HCT116 (cell line): ENCODE results near the gene TOLLIP. TPM values are rescaled to one million over a fixed set of nuclear protein-coding genes. Genes with fewer than 3 reads are reported as not detected.

ENCODE experiments used
- ATAC-seq: fragments of 200-7000 bp; cut with Tn5 transposase; 2 replicates; pipeline ENCODE4 v1.9.1; 2020; ENCODE audit warnings: mild to moderate bottlenecking, moderate library complexity
- BruUV-seq: library from RNA; stranded (reverse); fragments of 400-500 nt; replicated peaks from 2 replicates; lab custom pipeline; 2021; lab: Mats Ljungman, UMichigan
- CTCF ChIA-PET: fragments of 300-600 bp; sonication (Branson Sonifier 250); formaldehyde crosslinking; loops from one replicate; lab custom pipeline; 2021; ENCODE audit warnings: antibody characterized with exemption; lab: Charles Lee
- POLR2A ChIA-PET: fragments of 300-600, 350-600 bp; sonication (Branson Sonifier 250); formaldehyde crosslinking; loops from one replicate; lab custom pipeline; 2021; ENCODE audit warnings: antibody characterized with exemption; lab: Charles Lee
- RAD21 ChIA-PET, 2 experiments: fragments of 300-600 bp; sonication (Branson Sonifier 250); formaldehyde crosslinking; loops; one replicate each; lab custom pipeline; 2023; ENCODE audit warnings: low total read pairs in 2 of 2; ENCODE audit not compliant: uncharacterized antibody in 2 of 2, unreplicated experiment in 2 of 2, low non-redundant PET in 1 of 2; lab: Charles Lee
- DNase-seq: peaks from one replicate; pipeline ENCODE4 v3.0.0-alpha.2; 2010; ENCODE audit warnings: low read depth, low spot score
- H2AFZ ChIP-seq: fragments of 200-600 bp; shearing (Covaris generic), sonication (generic); 2 replicates; pipeline ENCODE4 v1.6.1; 2017; ENCODE audit warnings: low read depth, mixed run types, mixed read lengths, antibody characterized with exemption, low read length; ENCODE audit not compliant: poor library complexity, severe bottlenecking
- H3K27ac ChIP-seq: 2 replicates; pipeline ENCODE4 v1.5.1; 2012; ENCODE audit warnings: low read depth, low read length
- H3K27me3 ChIP-seq: fragments of 200-600 bp; sonication (generic); 2 replicates; pipeline ENCODE4 v1.6.1; 2016; ENCODE audit warnings: mixed run types, low read length, mixed read lengths; ENCODE audit not compliant: insufficient read depth
- H3K36me3 ChIP-seq, 2 experiments: fragments of 200-500 bp in 1 of 2; fragments of 200-600 bp in 1 of 2; sonication (Bioruptor generic) in 1 of 2; sonication (generic) in 1 of 2; 2 replicates each; pipeline versions ENCODE4 v1.5.1 to v1.6.1; 2014 to 2016; ENCODE audit warnings: low read length in 2 of 2, inconsistent platforms in 1 of 2, mixed read lengths in 1 of 2, mixed run types in 1 of 2; ENCODE audit not compliant: insufficient read depth in 2 of 2, control insufficient read depth in 1 of 2
- H3K4me1 ChIP-seq, 2 experiments: fragments of 200-600 bp in 1 of 2; sonication (generic) in 1 of 2; 2 replicates each; pipeline versions ENCODE4 v1.5.1 to v1.6.1; 2012 to 2017; ENCODE audit warnings: low read length in 2 of 2, inconsistent platforms in 1 of 2, mild to moderate bottlenecking in 1 of 2, mixed read lengths in 1 of 2, mixed run types in 1 of 2, moderate library complexity in 1 of 2; ENCODE audit not compliant: insufficient read depth in 2 of 2, control insufficient read depth in 1 of 2
- H3K4me2 ChIP-seq: fragments of 200-600 bp; sonication (generic); 2 replicates; pipeline ENCODE4 v1.6.1; 2017; ENCODE audit warnings: mixed run types, low read length, mixed read lengths
- H3K4me3 ChIP-seq, 2 experiments: fragments of 200-600 bp in 1 of 2; sonication (generic) in 1 of 2; replicated peaks in 1 of 2; 2 replicates each; pipeline ENCODE4 v1.5.1; 2011 to 2016; ENCODE audit warnings: low read length in 2 of 2, control low read depth in 1 of 2, low read depth in 1 of 2, mild to moderate bottlenecking in 1 of 2, mixed read lengths in 1 of 2, mixed run types in 1 of 2
- H3K79me2 ChIP-seq: fragments of 200-600 bp; sonication (generic); 2 replicates; pipeline ENCODE4 v1.6.1; 2017; ENCODE audit warnings: mild to moderate bottlenecking, mixed run types, low read length, moderate library complexity, mixed read lengths; ENCODE audit not compliant: insufficient read depth
- H3K9ac ChIP-seq: fragments of 200-600 bp; sonication (generic); 2 replicates; pipeline ENCODE4 v1.6.1; 2016; ENCODE audit warnings: low read length, mixed read lengths
- H3K9me2 ChIP-seq: fragments of 200-600 bp; sonication (generic), shearing (Covaris generic); 2 replicates; pipeline ENCODE4 v1.6.1; 2017; ENCODE audit warnings: mixed run types, mild to moderate bottlenecking, moderate library complexity; ENCODE audit not compliant: insufficient read depth
- H3K9me3 ChIP-seq, 2 experiments: fragments of 200-500 bp in 1 of 2; fragments of 200-600 bp in 1 of 2; sonication (Bioruptor generic) in 1 of 2; sonication (generic) in 1 of 2; 2 replicates each; pipeline ENCODE4 v1.6.1; 2014 to 2017; ENCODE audit warnings: low read length in 2 of 2, mixed read lengths in 2 of 2, inconsistent platforms in 1 of 2, low read depth in 1 of 2, mild to moderate bottlenecking in 1 of 2, mixed run types in 1 of 2, moderate library complexity in 1 of 2; ENCODE audit not compliant: control insufficient read depth in 1 of 2, insufficient read depth in 1 of 2
- H4K20me1 ChIP-seq: fragments of 200-600 bp; sonication (generic), shearing (Covaris generic); 2 replicates; pipeline ENCODE4 v1.6.1; 2017; ENCODE audit warnings: mixed run types, mild to moderate bottlenecking, moderate library complexity; ENCODE audit not compliant: insufficient read depth
- ATF3 ChIP-seq: IDR thresholded peaks from 2 replicates; pipeline ENCODE4 v1.6.1; 2012
- CBX3 ChIP-seq: IDR thresholded peaks from 2 replicates; pipeline ENCODE4 v1.6.1; 2012; ENCODE audit warnings: low read depth
- CEBPB ChIP-seq: IDR thresholded peaks from 2 replicates; pipeline ENCODE4 v1.6.1; 2012; ENCODE audit warnings: low read depth
- EGR1 ChIP-seq: IDR thresholded peaks from 2 replicates; pipeline ENCODE4 v1.6.1; 2012; ENCODE audit warnings: low read depth
- ELF1 ChIP-seq: IDR thresholded peaks from 2 replicates; pipeline ENCODE4 v1.6.1; 2012; ENCODE audit warnings: low read depth, borderline replicate concordance
- EZH2 ChIP-seq: fragments of 200-600 bp; sonication (generic); IDR thresholded peaks from 2 replicates; pipeline ENCODE4 v1.6.1; 2017; ENCODE audit warnings: antibody characterized with exemption, mixed run types
- EZH2phosphoT487 ChIP-seq: fragments of 200-600 bp; IDR thresholded peaks from 2 replicates; pipeline ENCODE4 v1.6.1; 2018; ENCODE audit warnings: antibody characterized with exemption, borderline replicate concordance
- FOSL1 ChIP-seq: IDR thresholded peaks from 2 replicates; pipeline ENCODE4 v1.6.1; 2012; ENCODE audit warnings: low read depth
- JUND ChIP-seq: IDR thresholded peaks from 2 replicates; pipeline ENCODE4 v1.6.1; 2012
- POLR2A ChIP-seq: IDR thresholded peaks from 2 replicates; pipeline ENCODE4 v1.7.0; 2011; ENCODE audit warnings: borderline replicate concordance; ENCODE audit not compliant: insufficient read depth, insufficient read length; ENCODE audit errors: extremely low read depth
- POLR2AphosphoS5 ChIP-seq: IDR thresholded peaks from 2 replicates; pipeline ENCODE4 v1.6.1; 2011; ENCODE audit warnings: mild to moderate bottlenecking, low read depth, low read length, moderate library complexity
- RAD21 ChIP-seq: IDR thresholded peaks from 2 replicates; pipeline ENCODE4 v1.6.1; 2012; ENCODE audit warnings: low read depth, mild to moderate bottlenecking
- SIN3A ChIP-seq: IDR thresholded peaks from 2 replicates; pipeline ENCODE4 v1.6.1; 2012; ENCODE audit warnings: low read depth
- SRF ChIP-seq: IDR thresholded peaks from 2 replicates; pipeline ENCODE4 v1.6.1; 2012; ENCODE audit warnings: low read depth
- TCF7L2 ChIP-seq: IDR thresholded peaks from 2 replicates; pipeline ENCODE4 v1.7.0; 2011; ENCODE audit warnings: borderline replicate concordance, inconsistent platforms; ENCODE audit not compliant: insufficient read depth, insufficient read length; ENCODE audit errors: extremely low read depth
- ZBTB33 ChIP-seq: IDR thresholded peaks from 2 replicates; pipeline ENCODE4 v1.6.1; 2011; ENCODE audit warnings: mild to moderate bottlenecking, low read length, moderate library complexity; ENCODE audit not compliant: insufficient replicate concordance; ENCODE audit errors: extremely low read depth
- intact Hi-C: fragments of 100-400 bp; cut with micrococcal nuclease; formaldehyde crosslinking; loops from 2 replicates; pipeline ENCODE4 v1.10.0; 2022
- total RNA-seq: library from RNA; stranded (reverse); gene quantifications from one replicate; pipeline ENCODE4 v1.2.1, GENCODE V29; 2021; ENCODE audit not compliant: unreplicated experiment
- TF ChIP-seq, protein P1 (sequence below): IDR thresholded peaks from 2 replicates; pipeline ENCODE4 v1.6.1; 2012; ENCODE audit warnings: low read depth
- TF ChIP-seq, protein P2 (sequence below): IDR thresholded peaks from 2 replicates; pipeline ENCODE4 v1.6.1; 2012
- TF ChIP-seq, protein P3 (sequence below), 3 experiments: fragments of 200-600 bp in 1 of 3; sonication (generic) in 1 of 3; IDR thresholded peaks in 2 of 3; conservative IDR thresholded peaks in 1 of 3; 2 replicates each; pipeline ENCODE4 v1.5.1; 2012 to 2017; ENCODE audit warnings: low read depth in 2 of 3, low read length in 2 of 3, antibody characterized with exemption in 1 of 3, borderline replicate concordance in 1 of 3, control low read depth in 1 of 3, mild to moderate bottlenecking in 1 of 3, mixed read lengths in 1 of 3, mixed run types in 1 of 3, moderate library complexity in 1 of 3; ENCODE audit not compliant: insufficient read depth in 1 of 3

Gene TOLLIP
- total RNA-seq, 1 experiment from 2014 or later, result 28.5 TPM

GRCh38 chr11:1234054-1234720 is 75.2 kb downstream of the TOLLIP start:
- RAD21 ChIA-PET, result no interaction called here
- no TSS peak for BruUV-seq

More at GRCh38 chr11:1234054-1234720, 75.2 kb downstream of the TOLLIP start:
- Histone ChIP-seq H3K9ac (no peak overlapping the region), H3K36me3 (no peaks in the 10 kb centered on the region)
- TF ChIP-seq CBX3 (no peak), SIN3A (no peak), CEBPB (no peak), FOSL1 (no peak), ZBTB33 (no peak), EZH2 (no peak), RAD21 (no peak), TCF7L2 (no peak), ELF1 (no peak), EZH2phosphoT487 (no peak), POLR2AphosphoS5 (no peak), JUND (no peak), ATF3 (no peak), EGR1 (no peak), SRF (no peak), POLR2A (no peak)
- TF ChIP-seq, protein P1, sequence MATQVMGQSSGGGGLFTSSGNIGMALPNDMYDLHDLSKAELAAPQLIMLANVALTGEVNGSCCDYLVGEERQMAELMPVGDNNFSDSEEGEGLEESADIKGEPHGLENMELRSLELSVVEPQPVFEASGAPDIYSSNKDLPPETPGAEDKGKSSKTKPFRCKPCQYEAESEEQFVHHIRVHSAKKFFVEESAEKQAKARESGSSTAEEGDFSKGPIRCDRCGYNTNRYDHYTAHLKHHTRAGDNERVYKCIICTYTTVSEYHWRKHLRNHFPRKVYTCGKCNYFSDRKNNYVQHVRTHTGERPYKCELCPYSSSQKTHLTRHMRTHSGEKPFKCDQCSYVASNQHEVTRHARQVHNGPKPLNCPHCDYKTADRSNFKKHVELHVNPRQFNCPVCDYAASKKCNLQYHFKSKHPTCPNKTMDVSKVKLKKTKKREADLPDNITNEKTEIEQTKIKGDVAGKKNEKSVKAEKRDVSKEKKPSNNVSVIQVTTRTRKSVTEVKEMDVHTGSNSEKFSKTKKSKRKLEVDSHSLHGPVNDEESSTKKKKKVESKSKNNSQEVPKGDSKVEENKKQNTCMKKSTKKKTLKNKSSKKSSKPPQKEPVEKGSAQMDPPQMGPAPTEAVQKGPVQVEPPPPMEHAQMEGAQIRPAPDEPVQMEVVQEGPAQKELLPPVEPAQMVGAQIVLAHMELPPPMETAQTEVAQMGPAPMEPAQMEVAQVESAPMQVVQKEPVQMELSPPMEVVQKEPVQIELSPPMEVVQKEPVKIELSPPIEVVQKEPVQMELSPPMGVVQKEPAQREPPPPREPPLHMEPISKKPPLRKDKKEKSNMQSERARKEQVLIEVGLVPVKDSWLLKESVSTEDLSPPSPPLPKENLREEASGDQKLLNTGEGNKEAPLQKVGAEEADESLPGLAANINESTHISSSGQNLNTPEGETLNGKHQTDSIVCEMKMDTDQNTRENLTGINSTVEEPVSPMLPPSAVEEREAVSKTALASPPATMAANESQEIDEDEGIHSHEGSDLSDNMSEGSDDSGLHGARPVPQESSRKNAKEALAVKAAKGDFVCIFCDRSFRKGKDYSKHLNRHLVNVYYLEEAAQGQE, result no peak
- TF ChIP-seq, protein P2, sequence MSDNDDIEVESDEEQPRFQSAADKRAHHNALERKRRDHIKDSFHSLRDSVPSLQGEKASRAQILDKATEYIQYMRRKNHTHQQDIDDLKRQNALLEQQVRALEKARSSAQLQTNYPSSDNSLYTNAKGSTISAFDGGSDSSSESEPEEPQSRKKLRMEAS, result no peak
- TF ChIP-seq, protein P3, sequence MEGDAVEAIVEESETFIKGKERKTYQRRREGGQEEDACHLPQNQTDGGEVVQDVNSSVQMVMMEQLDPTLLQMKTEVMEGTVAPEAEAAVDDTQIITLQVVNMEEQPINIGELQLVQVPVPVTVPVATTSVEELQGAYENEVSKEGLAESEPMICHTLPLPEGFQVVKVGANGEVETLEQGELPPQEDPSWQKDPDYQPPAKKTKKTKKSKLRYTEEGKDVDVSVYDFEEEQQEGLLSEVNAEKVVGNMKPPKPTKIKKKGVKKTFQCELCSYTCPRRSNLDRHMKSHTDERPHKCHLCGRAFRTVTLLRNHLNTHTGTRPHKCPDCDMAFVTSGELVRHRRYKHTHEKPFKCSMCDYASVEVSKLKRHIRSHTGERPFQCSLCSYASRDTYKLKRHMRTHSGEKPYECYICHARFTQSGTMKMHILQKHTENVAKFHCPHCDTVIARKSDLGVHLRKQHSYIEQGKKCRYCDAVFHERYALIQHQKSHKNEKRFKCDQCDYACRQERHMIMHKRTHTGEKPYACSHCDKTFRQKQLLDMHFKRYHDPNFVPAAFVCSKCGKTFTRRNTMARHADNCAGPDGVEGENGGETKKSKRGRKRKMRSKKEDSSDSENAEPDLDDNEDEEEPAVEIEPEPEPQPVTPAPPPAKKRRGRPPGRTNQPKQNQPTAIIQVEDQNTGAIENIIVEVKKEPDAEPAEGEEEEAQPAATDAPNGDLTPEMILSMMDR (IDR thresholded peaks at IDR 0.05 in 2 of 3, conservative IDR thresholded peaks at IDR 0.05 in 1 of 3; ENCODE audit: borderline replicate concordance in 1 of 3, insufficient read depth in 1 of 3, low read depth in 2 of 3, low read length in 2 of 3), result no peak
- TF ChIP-seq, all 23 proteins: peak for 0
- H4K20me1 ChIP-seq, result no peaks in the 10 kb centered on the region
- peaks cover 0 to 6% of the 10 kb centered on the region in 2 experiments; a peak in 1 of 4 replicates for H3K4me1 ChIP-seq
- DNase-seq (no peak), ATAC-seq (no peak)
- no peak overlapping the region for H3K4me3 ChIP-seq
- intact Hi-C loops, result no loop called here
- H3K4me2 ChIP-seq, result no peak overlapping the region
- ChIA-PET POLR2A (interaction anchor here (0.7 kb wide), 1 partner anchor 247 kb away, joined by 5 read pairs; no protein-coding TSS in a partner anchor), CTCF (no interaction called here)
- H3K27ac ChIP-seq, result no peak overlapping the region
- H3K9me2 ChIP-seq, result no peaks in the 10 kb centered on the region
- no peak overlapping the region for H2AFZ ChIP-seq
- H3K27me3 ChIP-seq, result no peaks in the 10 kb centered on the region
- H3K79me2 ChIP-seq, result no peaks in the 10 kb centered on the region
- no peaks in the 10 kb centered on the region for H3K9me3 ChIP-seq
